GM19240 (cell line): ENCODE results near the gene RRP7A.
A peak's percentile ranks its signal among the peaks of the same experiment; 100 is the strongest.
"Not testable (repeated sequence)": the region's sequence is repeated elsewhere in the genome, so short reads cannot be mapped to it uniquely, and the experiment has no call there.

Experiments
- DNase-seq: peaks from one replicate; pipeline ENCODE4 v3.0.0; 2011; ENCODE audit warnings: low spot score; ENCODE audit not compliant: insufficient read length

Gene RRP7A

GRCh38 chr22:42536166-42536565 is 16.6 kb upstream of the RRP7A start:
- DNase-seq, result no peak

DNA sequence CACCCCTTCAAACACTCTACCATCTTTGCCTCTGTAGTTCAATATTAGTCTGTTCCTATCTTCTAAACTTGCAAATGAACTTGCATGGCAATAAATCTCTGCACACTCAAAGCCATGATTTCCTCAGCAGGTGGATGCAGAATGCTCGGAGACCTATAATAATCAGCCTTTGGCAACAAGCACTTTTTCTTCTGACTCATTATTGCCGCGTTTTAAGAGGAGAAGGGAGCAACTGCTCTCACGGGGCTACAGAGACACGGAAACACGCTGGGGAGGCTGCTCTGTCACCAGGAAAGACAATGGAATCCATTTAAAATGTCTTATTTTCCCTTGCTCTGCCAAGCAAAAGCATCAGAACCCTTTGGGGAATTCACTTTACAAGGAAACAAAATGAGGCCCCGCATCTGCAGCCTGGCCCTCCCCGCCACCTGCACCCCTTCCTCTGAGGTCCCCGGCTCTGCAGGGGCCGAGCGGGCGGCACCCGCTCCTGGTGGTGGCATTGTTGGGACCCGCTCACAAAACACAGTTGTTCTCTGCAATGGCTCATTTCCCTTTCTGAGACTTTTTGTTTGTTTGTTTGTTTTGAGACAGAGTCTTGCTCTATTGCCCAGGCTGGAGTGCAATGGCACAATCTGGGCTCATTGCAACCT is 15.6 kb upstream of the RRP7A start:
- not testable (repeated sequence) for DNase-seq

- DNase-seq, result no peak
Observed at GRCh38 chr22:42533638-42533977, 14.0 kb upstream of the RRP7A start.

DNA sequence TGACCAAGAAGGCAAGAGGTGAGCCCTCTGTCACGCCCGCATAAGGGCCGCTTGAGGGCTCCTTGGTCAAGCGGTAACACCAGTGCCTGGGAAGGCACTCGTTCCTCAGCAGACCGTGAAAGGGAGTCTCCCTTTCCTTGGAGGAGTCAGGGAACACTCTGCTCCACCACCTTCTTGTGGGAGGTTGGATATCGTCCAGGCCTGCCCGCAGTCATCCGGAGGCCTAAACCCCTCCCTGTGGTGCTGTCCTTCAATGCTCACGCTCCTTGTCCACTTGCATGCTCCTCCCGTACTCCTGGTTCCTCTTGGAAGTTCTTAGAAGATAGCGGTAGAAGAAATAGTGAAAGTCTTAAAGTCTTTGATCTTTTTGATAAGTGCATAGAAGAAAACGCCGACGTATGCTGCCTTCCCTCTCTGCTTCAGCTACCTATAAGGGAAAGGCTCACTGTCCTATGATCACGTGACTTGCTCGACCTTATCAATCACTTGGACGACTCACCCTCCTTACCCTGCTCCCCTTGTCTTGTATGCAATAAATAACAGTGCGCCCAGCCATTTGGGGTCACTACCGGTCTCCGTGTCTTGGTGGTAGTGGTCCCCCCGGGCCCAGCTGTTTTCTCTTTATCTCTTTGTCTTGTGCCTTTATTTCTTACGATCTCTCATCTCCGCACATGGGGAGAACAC is 11.9 kb upstream of the RRP7A start:
- DNase-seq, result not testable (repeated sequence)

- DNase-seq, result not testable (repeated sequence)
Observed at GRCh38 chr22:42529435-42529834, 9.8 kb upstream of the RRP7A start.

DNA sequence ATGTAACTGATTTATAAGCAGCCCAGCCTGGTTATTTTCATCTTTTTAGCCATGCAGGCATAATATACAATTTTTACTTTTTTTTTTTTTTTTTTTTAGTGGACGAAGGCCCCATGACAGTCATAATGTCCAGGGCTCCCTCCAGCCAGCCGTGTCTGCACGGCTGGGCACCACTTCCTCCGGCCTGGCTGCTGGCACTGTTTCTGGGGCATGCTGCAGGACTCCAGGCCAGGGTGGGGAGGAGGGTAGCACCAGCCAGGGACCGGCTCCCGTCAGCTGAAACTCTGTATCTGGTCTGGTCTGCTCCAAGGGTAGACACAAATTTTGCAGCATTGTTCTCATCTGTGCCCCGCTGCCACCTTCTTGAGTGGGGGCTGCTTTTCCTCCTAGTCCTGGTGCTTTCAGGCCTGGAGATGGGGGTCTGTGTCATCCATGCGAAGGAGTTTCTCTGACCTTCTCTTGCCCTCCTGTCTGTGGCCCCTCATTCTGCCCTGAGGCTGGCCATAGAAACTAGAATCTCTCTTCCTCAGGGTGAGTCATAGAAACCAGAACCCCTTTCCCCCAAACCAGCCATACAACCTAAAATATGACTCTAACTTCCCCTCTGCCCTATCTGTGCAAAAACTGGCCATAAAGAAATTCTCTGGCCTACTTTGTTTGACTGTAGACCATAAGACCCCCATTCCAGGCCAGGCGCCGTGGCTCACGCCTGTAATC is 9.2 kb upstream of the RRP7A start:
- no peak for DNase-seq

GRCh38 chr22:42522546-42522945 is 3.0 kb upstream of the RRP7A start:
- no peak for DNase-seq

DNA sequence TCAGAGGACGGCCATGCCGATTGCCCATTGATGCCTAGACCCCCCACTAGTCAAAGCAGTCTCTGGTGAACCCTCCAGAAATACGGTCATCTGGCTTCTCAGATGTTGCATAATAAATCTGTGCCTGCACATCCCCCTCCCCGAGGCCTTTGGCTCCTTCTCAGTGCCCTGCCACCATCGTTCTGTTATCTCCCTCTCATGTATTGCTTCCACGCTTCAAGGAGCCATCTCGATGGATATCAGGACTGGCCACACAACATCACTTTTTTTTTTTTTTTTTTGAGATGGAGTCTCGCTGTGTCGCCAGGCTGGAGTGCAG is 1.6 kb upstream of the RRP7A start:
- no peak for DNase-seq

DNA sequence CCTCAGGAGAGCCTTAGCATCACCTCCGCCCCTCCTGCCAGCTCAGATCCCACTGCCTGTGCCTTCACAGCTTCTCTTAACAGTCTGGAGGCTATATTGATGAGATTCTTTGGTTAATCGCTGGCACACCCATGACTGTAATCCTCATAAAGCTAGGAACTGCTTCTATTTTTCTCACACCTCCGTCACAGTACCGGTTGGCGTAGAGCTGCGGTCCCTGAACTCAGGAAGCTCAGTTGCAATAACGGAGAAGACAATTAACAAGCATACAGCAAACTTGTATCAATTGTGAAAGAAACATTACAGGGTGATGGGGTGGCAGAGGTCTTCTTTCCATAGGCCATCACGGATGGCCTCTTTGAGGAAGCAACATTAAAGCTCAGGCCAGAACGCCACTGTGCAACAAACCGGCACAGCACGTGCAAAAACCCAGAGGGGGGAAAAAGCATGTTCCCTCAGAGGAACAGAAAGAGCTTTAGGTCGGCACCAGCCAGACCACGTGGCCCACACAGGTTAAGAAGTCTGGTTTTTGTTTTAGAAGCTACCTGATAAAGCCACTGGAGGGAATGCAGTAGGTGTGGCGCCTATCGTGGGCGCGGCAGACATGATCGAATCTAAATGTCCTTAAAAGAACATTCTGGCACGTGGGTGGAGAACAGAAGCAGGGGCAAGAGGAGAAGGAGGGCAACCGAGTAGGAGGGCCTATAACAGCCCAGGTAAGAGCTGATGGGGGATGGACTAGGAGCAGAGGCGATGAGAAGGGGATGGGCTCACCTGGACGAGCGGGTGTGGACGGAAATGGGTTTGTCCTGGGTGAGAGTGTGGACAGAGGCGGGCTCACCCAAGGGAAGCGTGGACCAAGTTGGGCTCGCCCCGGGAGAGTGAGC is 715 bp downstream of the RRP7A start:
- not testable (repeated sequence) for DNase-seq

DNA sequence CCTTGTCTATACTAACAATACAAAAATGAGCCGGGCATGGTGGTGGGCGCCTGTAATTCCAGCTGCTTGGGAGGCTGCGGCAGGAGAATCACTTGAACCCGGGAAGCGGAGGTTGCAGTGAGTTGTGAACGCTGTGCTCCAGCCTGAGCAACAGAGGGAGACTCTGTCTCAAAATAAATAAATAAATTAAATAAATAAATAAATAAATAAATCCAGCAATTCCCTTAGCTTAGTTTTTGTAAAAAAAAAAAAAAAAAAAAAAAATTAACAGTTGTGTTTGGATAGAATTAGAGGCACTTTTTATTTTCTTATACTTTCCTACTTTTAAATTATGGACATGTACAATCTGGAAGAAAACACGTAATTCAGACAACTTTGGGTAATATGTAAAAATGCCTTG is 2.5 kb downstream of the RRP7A start:
- DNase-seq, result not testable (repeated sequence)

DNA sequence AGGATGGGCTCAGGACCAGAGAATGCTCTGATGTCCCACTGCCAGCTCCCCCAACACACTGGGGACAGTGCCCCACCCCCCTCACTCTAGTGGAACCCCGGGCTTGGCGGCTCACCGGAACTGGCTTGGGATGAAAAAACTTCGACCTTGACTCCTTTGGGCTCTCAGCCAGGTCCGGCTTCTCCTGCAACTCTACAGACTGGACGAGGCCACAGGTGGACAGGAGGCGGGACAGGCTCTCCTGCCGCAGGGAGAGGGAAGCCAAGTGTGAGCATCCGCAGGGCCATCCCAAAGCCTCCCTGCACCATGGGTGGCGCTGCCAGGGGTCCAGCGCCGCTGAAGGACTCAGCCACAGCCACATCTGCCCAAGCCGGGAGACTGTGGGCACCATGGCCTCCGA is 3.7 kb downstream of the RRP7A start:
- DNase-seq, result no peak

GRCh38 chr22:42515304-42515703 is 4.3 kb downstream of the RRP7A start:
- DNase-seq, result not testable (repeated sequence)

DNA sequence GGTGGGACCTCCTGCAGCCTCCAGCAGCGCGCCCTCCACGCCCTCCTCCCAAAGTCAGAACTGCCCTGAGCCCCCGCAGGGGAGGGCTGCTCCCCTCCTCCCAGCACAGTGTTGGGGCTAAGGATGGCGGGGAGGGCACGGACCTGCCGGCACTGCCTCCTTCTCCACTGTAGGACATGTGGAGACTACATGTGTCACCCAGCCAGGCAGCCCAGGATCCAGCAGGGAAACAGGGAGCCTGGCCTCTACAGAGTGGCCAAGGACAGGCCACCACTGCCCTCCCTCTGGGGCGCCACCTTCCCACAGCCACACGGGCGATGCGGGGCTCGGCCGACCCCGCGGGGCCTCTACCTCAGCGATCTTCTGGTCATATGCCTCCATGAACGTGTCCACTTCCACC is 5.3 kb downstream of the RRP7A start:
- DNase-seq, result not testable (repeated sequence)

DNA sequence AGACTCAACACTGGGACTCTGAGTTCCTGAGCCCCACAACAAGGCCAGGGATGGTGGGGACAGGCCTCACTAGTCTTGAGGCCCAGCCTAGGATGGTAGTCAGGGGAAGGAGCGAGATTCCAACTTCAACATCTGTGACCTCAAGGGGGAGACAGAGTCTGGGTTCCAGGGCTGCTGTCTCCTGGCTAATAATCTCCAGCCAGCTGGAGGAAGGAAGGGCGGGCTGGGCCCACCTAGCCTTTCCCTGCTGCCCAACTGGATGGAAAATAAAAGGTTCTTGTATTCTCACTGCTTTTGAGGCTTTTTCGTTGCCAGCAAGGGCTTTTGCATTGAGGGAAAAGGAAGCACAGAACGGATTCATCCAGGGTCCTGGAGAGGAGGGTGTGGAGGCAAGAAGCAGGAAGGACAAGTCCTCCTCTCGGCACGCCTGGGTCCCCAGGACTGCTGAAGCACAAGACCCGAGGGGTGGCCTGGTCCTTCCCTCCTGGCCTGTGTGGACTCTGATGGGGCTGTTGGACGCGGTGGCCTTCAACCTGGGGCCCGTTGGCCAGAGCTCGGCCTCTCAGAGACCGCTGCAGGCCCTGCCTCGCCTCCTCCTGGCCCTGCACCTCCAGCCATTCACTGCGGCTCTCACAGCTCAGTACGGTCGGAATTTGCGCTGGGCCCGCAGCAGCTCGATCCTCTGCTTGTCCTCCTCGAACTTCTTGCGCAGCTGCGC is 7.2 kb downstream of the RRP7A start:
- not testable (repeated sequence) for DNase-seq

DNA sequence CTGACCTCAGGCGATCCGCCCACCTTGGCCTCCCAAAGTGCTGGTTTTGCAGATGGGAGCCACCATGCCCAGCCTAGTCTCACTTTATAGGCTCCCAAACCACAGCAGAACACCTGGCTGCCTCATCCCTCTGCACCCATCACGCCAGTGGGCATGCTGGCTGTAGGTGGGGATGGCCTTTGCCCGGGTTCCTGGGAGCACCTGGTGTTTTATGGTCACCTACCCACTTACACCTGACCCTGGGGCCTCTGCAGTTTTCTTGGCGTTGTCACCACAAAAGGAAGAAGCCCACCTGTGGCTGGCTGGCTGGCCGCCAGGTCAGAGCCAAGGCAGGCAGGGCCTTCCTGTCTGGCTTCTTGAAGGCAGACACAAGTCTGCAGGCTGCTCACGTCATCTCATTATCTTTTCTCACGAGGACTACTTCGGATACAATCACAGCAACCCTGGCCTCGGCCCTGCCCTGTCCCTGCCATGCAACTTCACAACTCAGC is 8.2 kb downstream of the RRP7A start:
- no peak for DNase-seq

- no peak for DNase-seq
Observed at GRCh38 chr22:42509548-42509947, 10.0 kb downstream of the RRP7A start.

DNA sequence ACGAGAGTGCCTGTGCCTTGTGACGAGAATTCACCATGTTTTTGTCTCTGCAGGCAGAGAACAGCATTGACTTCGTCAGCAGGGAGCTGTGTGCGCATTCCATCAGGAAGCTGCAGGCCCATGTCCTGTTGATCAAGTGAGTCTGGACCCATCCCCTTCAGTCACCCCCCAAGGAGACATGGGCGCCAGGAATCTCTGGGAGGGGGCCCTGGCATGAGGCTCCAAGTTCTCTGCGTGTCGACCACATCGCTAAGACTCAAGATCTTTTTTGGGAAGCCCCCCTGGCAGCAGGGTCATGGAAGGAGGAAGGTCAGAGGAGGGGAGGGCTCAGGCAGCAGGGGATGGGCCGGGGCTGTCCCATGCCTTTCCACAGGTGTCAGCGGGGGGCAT is 10.6 kb downstream of the RRP7A start:
- not testable (repeated sequence) for DNase-seq

GRCh38 chr22:42508327-42508974 is 11.1 kb downstream of the RRP7A start:
- not testable (repeated sequence) for DNase-seq

DNA sequence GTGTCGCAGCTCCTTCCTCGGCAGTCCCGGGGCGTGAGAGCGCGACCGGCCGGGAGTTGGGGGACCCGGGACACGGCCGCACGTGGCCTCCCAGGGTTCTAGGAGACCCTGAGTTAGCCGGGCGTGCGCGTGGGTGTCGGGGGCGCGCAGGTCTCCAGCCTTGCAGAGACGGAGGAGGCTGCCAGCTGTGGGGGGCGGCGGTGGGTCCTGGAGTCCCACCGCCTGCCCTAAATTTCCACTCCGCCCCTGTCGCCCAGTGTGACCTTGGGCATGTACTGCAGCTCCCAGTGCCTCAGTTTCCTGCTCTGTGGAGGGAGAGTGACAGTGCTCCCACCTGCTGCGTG is 18.8 kb downstream of the RRP7A start:
- DNase-seq, result no peak

DNA sequence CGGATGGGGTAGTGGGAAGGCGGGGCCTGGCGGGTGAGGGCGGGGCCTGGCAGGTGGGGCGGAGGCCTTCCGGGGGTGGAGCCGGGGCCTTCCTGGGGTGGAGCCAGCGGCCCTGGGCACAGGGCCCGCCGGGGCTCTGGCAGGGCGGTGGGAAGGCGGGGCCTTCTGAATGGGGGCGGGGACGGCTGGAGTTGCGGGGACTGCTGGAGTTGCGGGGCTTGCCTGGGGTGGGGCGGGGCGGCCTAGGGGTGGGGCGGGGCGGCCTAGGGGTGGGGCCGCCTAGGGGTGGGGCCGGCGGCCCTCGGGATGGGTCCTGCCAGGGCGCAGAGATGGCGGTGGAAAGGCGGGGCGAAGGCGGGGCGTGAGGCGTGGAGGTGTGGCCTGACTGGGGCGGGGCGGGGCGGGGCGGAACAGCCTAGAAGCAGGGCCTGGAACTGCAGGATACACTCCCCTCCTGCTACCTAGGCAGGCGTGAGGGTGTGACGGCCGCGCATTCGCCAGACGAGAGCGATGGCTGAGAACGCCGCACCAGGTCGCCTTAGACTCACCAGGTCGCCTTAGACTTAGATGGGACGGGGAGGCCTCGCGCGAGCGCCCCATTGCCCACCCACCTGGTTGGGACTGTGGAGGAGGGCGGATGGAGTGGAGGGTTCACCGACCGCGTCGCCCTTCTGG is 19.3 kb downstream of the RRP7A start:
- peak; percentile 95 for DNase-seq
